HUES64 (cell line): ENCODE measurements around the gene TNPO3.
"Not testable (repeated sequence)": the region's sequence is repeated elsewhere in the genome, so short reads cannot be mapped to it uniquely, and the experiment has no call there.

Experiments used
- H3K27ac ChIP-seq: 2 replicates; pipeline ENCODE4 v1.7.0; 2013; ENCODE audit warnings: low read depth, low read length, inconsistent platforms
- H3K27me3 ChIP-seq: 2 replicates; pipeline ENCODE4 v1.6.1; 2013; ENCODE audit warnings: mild to moderate bottlenecking, low read length; ENCODE audit not compliant: insufficient read depth
- H3K36me3 ChIP-seq: 2 replicates; pipeline ENCODE4 v1.6.1; 2013; ENCODE audit warnings: mild to moderate bottlenecking, low read length; ENCODE audit not compliant: insufficient read depth
- H3K4me1 ChIP-seq: 2 replicates; pipeline ENCODE4 v1.6.1; 2013; ENCODE audit warnings: mild to moderate bottlenecking, low read length, moderate library complexity; ENCODE audit not compliant: insufficient read depth
- H3K4me3 ChIP-seq: 2 replicates; pipeline ENCODE4 v1.5.1; 2013; ENCODE audit warnings: mild to moderate bottlenecking, low read length, moderate library complexity
- H3K9ac ChIP-seq: 2 replicates; pipeline ENCODE4 v1.6.1; 2013; ENCODE audit warnings: mild to moderate bottlenecking, low read depth, low read length
- H3K9me3 ChIP-seq: 2 replicates; pipeline ENCODE4 v1.6.1; 2013; ENCODE audit warnings: low read depth, low read length; ENCODE audit not compliant: insufficient read depth
- WGBS: fragments of 150-250, 120-280 bp; methylation state at CpG from one replicate; pipeline ENCODE4 v1.1.7; 2013; ENCODE audit warnings: missing lambda C conversion rate; 5-methylcytosine and 5-hydroxymethylcytosine counted together

Gene TNPO3

GRCh38 chr7:129013048-129013724 lies 41.7 kb downstream of the TNPO3 start:
- Histone ChIP-seq H3K27me3 (no peaks in the 10 kb centered on the region), H3K36me3 (peaks cover 92% of the 10 kb centered on the region), H3K4me1 (no peaks in the 10 kb centered on the region), H3K9ac (no peak overlapping the region), H3K4me3 (no peak overlapping the region), H3K27ac (no peak overlapping the region), H3K9me3 (no peaks in the 10 kb centered on the region)
- 87% methylated on average over 4 of the region's 4 CpGs for WGBS

- H3K9me3 ChIP-seq, result no peaks in the 10 kb centered on the region
- H3K4me3 ChIP-seq, result no peak overlapping the region
- no peak overlapping the region for H3K9ac ChIP-seq
- peaks cover 90% of the 10 kb centered on the region for H3K36me3 ChIP-seq
- 100% methylated on average over 1 of the region's 1 CpG for WGBS
- H3K4me1 ChIP-seq, result no peaks in the 10 kb centered on the region
- H3K27ac ChIP-seq, result no peak overlapping the region
- H3K27me3 ChIP-seq, result no peaks in the 10 kb centered on the region
These were observed 42.3 kb downstream of the TNPO3 start for GRCh38 chr7:129012641-129013040.

- Histone ChIP-seq H3K9me3 (no peaks in the 10 kb centered on the region), H3K4me1 (no peaks in the 10 kb centered on the region), H3K36me3 (peaks cover 88% of the 10 kb centered on the region), H3K4me3 (no peak overlapping the region), H3K27me3 (no peaks in the 10 kb centered on the region), H3K27ac (no peak overlapping the region), H3K9ac (no peak overlapping the region)
- over 99% methylated on average over 3 of the region's 3 CpGs for WGBS
These were observed 44.8 kb downstream of the TNPO3 start for GRCh38 chr7:129010075-129010474.

- peaks cover 88% of the 10 kb centered on the region for H3K36me3 ChIP-seq
- H3K9ac ChIP-seq, result no peak overlapping the region
- H3K27me3 ChIP-seq, result no peaks in the 10 kb centered on the region
- no peaks in the 10 kb centered on the region for H3K4me1 ChIP-seq
- no peaks in the 10 kb centered on the region for H3K9me3 ChIP-seq
- 99% methylated on average over 3 of the region's 3 CpGs for WGBS
- no peak overlapping the region for H3K4me3 ChIP-seq
- no peak overlapping the region for H3K27ac ChIP-seq
These were observed 45.5 kb downstream of the TNPO3 start for GRCh38 chr7:129009437-129009836.

- H3K27ac ChIP-seq, result no peak overlapping the region
- no peak overlapping the region for H3K9ac ChIP-seq
- peaks cover 88% of the 10 kb centered on the region for H3K36me3 ChIP-seq
- no peaks in the 10 kb centered on the region for H3K9me3 ChIP-seq
- no peaks in the 10 kb centered on the region for H3K4me1 ChIP-seq
- no peak overlapping the region for H3K4me3 ChIP-seq
- 89% methylated on average over 2 of the region's 2 CpGs for WGBS
- no peaks in the 10 kb centered on the region for H3K27me3 ChIP-seq
These were observed 46.1 kb downstream of the TNPO3 start for GRCh38 chr7:129008645-129009414.

- H3K4me1 ChIP-seq, result no peaks in the 10 kb centered on the region
- 96% methylated on average over 3 of the region's 4 CpGs for WGBS
- no peak overlapping the region for H3K27ac ChIP-seq
- H3K27me3 ChIP-seq, result no peaks in the 10 kb centered on the region
- peaks cover 84% of the 10 kb centered on the region for H3K36me3 ChIP-seq
- no peak overlapping the region for H3K9ac ChIP-seq
- H3K9me3 ChIP-seq, result no peaks in the 10 kb centered on the region
- H3K4me3 ChIP-seq, result no peak overlapping the region
These were observed 47.3 kb downstream of the TNPO3 start for GRCh38 chr7:129007572-129007971.

GRCh38 chr7:129006636-129007414 lies 48.1 kb downstream of the TNPO3 start:
- peaks cover 88% of the 10 kb centered on the region for H3K36me3 ChIP-seq
- no peak overlapping the region for H3K4me3 ChIP-seq
- H3K27me3 ChIP-seq, result no peaks in the 10 kb centered on the region
- H3K27ac ChIP-seq, result no peak overlapping the region
- no peaks in the 10 kb centered on the region for H3K4me1 ChIP-seq
- WGBS, result 98% methylated on average over 2 of the region's 3 CpGs
- H3K9me3 ChIP-seq, result no peaks in the 10 kb centered on the region
- H3K9ac ChIP-seq, result no peak overlapping the region

- Histone ChIP-seq H3K9me3 (no peaks in the 10 kb centered on the region), H3K9ac (no peak overlapping the region), H3K27me3 (no peaks in the 10 kb centered on the region), H3K4me3 (no peak overlapping the region), H3K4me1 (no peaks in the 10 kb centered on the region), H3K27ac (no peak overlapping the region), H3K36me3 (peaks cover 91% of the 10 kb centered on the region)
- WGBS, result 94% methylated on average over 4 of the region's 4 CpGs
These were observed 49.7 kb downstream of the TNPO3 start for GRCh38 chr7:129005186-129005585.

- 93% methylated on average over 5 of the region's 5 CpGs for WGBS
- no peaks in the 10 kb centered on the region for H3K9me3 ChIP-seq
- H3K4me3 ChIP-seq, result no peak overlapping the region
- H3K27me3 ChIP-seq, result no peaks in the 10 kb centered on the region
- H3K27ac ChIP-seq, result no peak overlapping the region
- peaks cover 92% of the 10 kb centered on the region for H3K36me3 ChIP-seq
- no peak overlapping the region for H3K9ac ChIP-seq
- no peaks in the 10 kb centered on the region for H3K4me1 ChIP-seq
These were observed 57.7 kb downstream of the TNPO3 start for GRCh38 chr7:128997181-128997580.

GRCh38 chr7:128994560-128994959 lies 60.4 kb downstream of the TNPO3 start:
- WGBS, result 95% methylated on average over 8 of the region's 8 CpGs
- H3K27ac ChIP-seq, H3K4me3 ChIP-seq, H3K4me1 ChIP-seq, H3K9me3 ChIP-seq, H3K9ac ChIP-seq, H3K27me3 ChIP-seq: not testable (repeated sequence)
- peaks cover 94% of the 10 kb centered on the region for H3K36me3 ChIP-seq

- Histone ChIP-seq H3K4me3 (no peak overlapping the region), H3K9me3 (no peaks in the 10 kb centered on the region), H3K36me3 (peaks cover 96% of the 10 kb centered on the region), H3K27me3 (no peaks in the 10 kb centered on the region), H3K27ac (no peak overlapping the region), H3K4me1 (no peaks in the 10 kb centered on the region), H3K9ac (no peak overlapping the region)
- 96% methylated on average over 2 of the region's 2 CpGs for whole genome bisulfite sequencing
These were observed 61.5 kb downstream of the TNPO3 start for GRCh38 chr7:128993419-128993818.
